ENCODE measurements around the gene GUCD1. TPM values are rescaled to one million over a fixed set of nuclear protein-coding genes. Genes with fewer than 3 reads are reported as not detected.

The GUCD1 gene
- total RNA-seq, 1 experiment from 2014 or later = 48.7 TPM

DNA sequence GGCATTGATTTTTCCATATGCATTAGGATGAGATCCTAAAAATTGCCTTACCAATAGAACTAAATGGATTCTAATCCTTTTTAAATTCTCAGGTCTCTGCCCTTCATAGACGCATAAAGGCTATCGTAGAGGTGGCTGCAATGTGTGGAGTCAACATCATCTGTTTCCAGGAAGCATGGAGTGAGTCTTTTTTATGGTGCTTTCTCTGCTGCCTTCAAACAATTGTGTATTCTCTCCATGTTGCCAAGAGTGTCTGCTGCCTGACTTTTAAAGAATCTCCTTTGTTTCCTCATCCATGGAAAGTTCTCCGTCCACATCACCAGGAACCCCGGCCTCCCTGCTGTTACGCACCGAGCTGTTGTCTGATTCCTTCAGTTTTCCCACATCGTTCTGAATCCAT is 52.9 kb downstream of the GUCD1 start:
- ChIA-PET POLR2A (no interaction called here), RAD21 (ENCODE audit: low non-redundant PET in 1 of 2, low total read pairs in 2 of 2, uncharacterized antibody in 2 of 2, unreplicated experiment in 2 of 2) (interaction anchor here in 1 of 2 experiments (0.8 kb wide), 1 partner anchor 20 kb away, joined by 3 read pairs; no protein-coding TSS in a partner anchor), CTCF (interaction anchor here (0.6 to 2.9 kb wide), 6 partner anchors 10 to 176 kb away, joined by 3 to 23 read pairs (median 4); no protein-coding TSS in a partner anchor)
- H3K9me2 ChIP-seq (ENCODE audit: insufficient read depth) = no peaks in the 10 kb centered on the region
- no peak overlapping the region for H3K27ac ChIP-seq (ENCODE audit: low read depth, low read length)
- H3K9me3 ChIP-seq (ENCODE audit: control insufficient read depth in 1 of 2, insufficient read depth in 1 of 2, low read depth in 1 of 2, low read length in 2 of 2) = no peaks in the 10 kb centered on the region
- TF ChIP-seq ELF1 (IDR thresholded peaks at IDR 0.05; ENCODE audit: borderline replicate concordance, low read depth) (no peak), EZH2 (IDR thresholded peaks at IDR 0.05) (no peak), EGR1 (IDR thresholded peaks at IDR 0.05; ENCODE audit: low read depth) (no peak), FOSL1 (IDR thresholded peaks at IDR 0.05; ENCODE audit: low read depth) (no peak)
- no peak overlapping the region for H3K4me3 ChIP-seq (replicated peaks in 1 of 2; ENCODE audit: low read depth in 1 of 2, low read length in 2 of 2)
- H3K4me2 ChIP-seq (ENCODE audit: low read length) = no peak overlapping the region
- H3K79me2 ChIP-seq (ENCODE audit: insufficient read depth, low read length) = no peaks in the 10 kb centered on the region
- DNase-seq (ENCODE audit: low read depth, low spot score) (no peak), ATAC-seq (no peak)
- H3K9ac ChIP-seq (ENCODE audit: low read length) = no peak overlapping the region
- BruUV-seq (replicated peaks) = no TSS peak
- H3K27me3 ChIP-seq (ENCODE audit: insufficient read depth, low read length) = no peaks in the 10 kb centered on the region
- intact Hi-C loops (cut with micrococcal nuclease) = no loop called here
- no peaks in the 10 kb centered on the region for H4K20me1 ChIP-seq (ENCODE audit: insufficient read depth)
- H3K36me3 ChIP-seq (ENCODE audit: control insufficient read depth in 1 of 2, insufficient read depth in 2 of 2, low read length in 2 of 2) = no peaks in the 10 kb centered on the region
- H3K4me1 ChIP-seq (ENCODE audit: control insufficient read depth in 1 of 2, insufficient read depth in 2 of 2, low read length in 2 of 2) = peaks cover 0 to 4% of the 10 kb centered on the region in 2 experiments; a peak in 1 of 4 replicates
- H2AFZ ChIP-seq (ENCODE audit: low read depth, low read length, poor library complexity, severe bottlenecking) = no peak overlapping the region

- H3K4me2 ChIP-seq (ENCODE audit: low read length) = no peak overlapping the region
- H3K36me3 ChIP-seq (ENCODE audit: control insufficient read depth in 1 of 2, insufficient read depth in 2 of 2, low read length in 2 of 2) = no peaks in the 10 kb centered on the region
- no peak overlapping the region for H3K27ac ChIP-seq (ENCODE audit: low read depth, low read length)
- DNase-seq (ENCODE audit: low read depth, low spot score) (no peak), ATAC-seq (no peak)
- no peaks in the 10 kb centered on the region for H4K20me1 ChIP-seq (ENCODE audit: insufficient read depth)
- no peak overlapping the region for H2AFZ ChIP-seq (ENCODE audit: low read depth, low read length, poor library complexity, severe bottlenecking)
- no peak overlapping the region for H3K9ac ChIP-seq (ENCODE audit: low read length)
- H3K9me3 ChIP-seq (ENCODE audit: control insufficient read depth in 1 of 2, insufficient read depth in 1 of 2, low read depth in 1 of 2, low read length in 2 of 2) = no peaks in the 10 kb centered on the region
- H3K4me3 ChIP-seq (replicated peaks in 1 of 2; ENCODE audit: low read depth in 1 of 2, low read length in 2 of 2) = no peak overlapping the region
- no peaks in the 10 kb centered on the region for H3K9me2 ChIP-seq (ENCODE audit: insufficient read depth)
- no peaks in the 10 kb centered on the region for H3K79me2 ChIP-seq (ENCODE audit: insufficient read depth, low read length)
- intact Hi-C loops (cut with micrococcal nuclease) = no loop called here
- no peak for TF ChIP-seq ZNF274 (IDR thresholded peaks at IDR 0.05; ENCODE audit: low read depth, low read length)
- no peak for TF ChIP-seq RAD21 (IDR thresholded peaks at IDR 0.05; ENCODE audit: low read depth)
- no peak for TF ChIP-seq SP1 (IDR thresholded peaks at IDR 0.05; ENCODE audit: low read depth)
- RAD21 ChIA-PET (ENCODE audit: low non-redundant PET in 1 of 2, low total read pairs in 2 of 2, uncharacterized antibody in 2 of 2, unreplicated experiment in 2 of 2) = no interaction called here
- H3K27me3 ChIP-seq (ENCODE audit: insufficient read depth, low read length) = no peaks in the 10 kb centered on the region
- CTCF ChIA-PET = no interaction called here
- POLR2A ChIA-PET = no interaction called here
- BruUV-seq (replicated peaks) = no TSS peak
- H3K4me1 ChIP-seq (ENCODE audit: control insufficient read depth in 1 of 2, insufficient read depth in 2 of 2, low read length in 2 of 2) = no peaks in the 10 kb centered on the region
Measured at GRCh38 chr22:24501301-24502005, 53.5 kb downstream of the GUCD1 start.
